GM12878 (cell line): ENCODE results near the gene ZNF366. TPM values are rescaled to one million over a fixed set of nuclear protein-coding genes. Genes with fewer than 3 reads are reported as not detected.
A peak's percentile ranks its signal among the peaks of the same experiment; 100 is the strongest.

Experiments used
- ATAC-seq: fragments of 200-7000 bp; cut with Tn5 transposase; 3 replicates; pipeline ENCODE4 v1.9.1; 2020; ENCODE audit warnings: mild to moderate bottlenecking, moderate library complexity
- BruUV-seq: library from RNA; stranded (reverse); fragments of 400-500 nt; replicated peaks from 2 replicates; lab custom pipeline; 2021; lab: Mats Ljungman, UMichigan
- CTCF ChIA-PET: fragments of 300-600 bp; sonication (Branson Sonifier 250); formaldehyde crosslinking; extraction: SDS; loops from one replicate; lab custom pipeline; 2021; ENCODE audit warnings: inconsistent platforms; lab: Yijun Ruan, JAX
- POLR2A ChIA-PET: fragments of 350-600 bp; formaldehyde crosslinking; extraction: SDS; loops from one replicate; lab custom pipeline; 2021; ENCODE audit warnings: inconsistent platforms; lab: Charles Lee
- RAD21 ChIA-PET: fragments of 300-600 bp; sonication (Branson Sonifier 250); formaldehyde crosslinking; loops from one replicate; lab custom pipeline; 2023; ENCODE audit warnings: antibody characterized with exemption; ENCODE audit not compliant: unreplicated experiment; lab: Charles Lee
- SMC1A ChIA-PET: fragments of 300-600 bp; sonication (Branson Sonifier 250); formaldehyde crosslinking; loops from one replicate; lab custom pipeline; 2023; ENCODE audit not compliant: unreplicated experiment, uncharacterized antibody; lab: Charles Lee
- DNase-seq: peaks from one replicate; pipeline ENCODE4 v3.0.0-alpha.2; 2011; ENCODE audit warnings: low read depth, low spot score
- FAIRE-seq: peaks from 3 replicates; lab custom pipeline; 2011; peaks lifted over from hg19 to GRCh38; lab: Jason Lieb, UNC
- H2AFZ ChIP-seq: 2 replicates; pipeline ENCODE4 v1.6.0; 2011; ENCODE audit warnings: low read depth, low read length, control low read depth; ENCODE audit not compliant: control insufficient read depth
- H3K27ac ChIP-seq: 2 replicates; pipeline ENCODE4 v1.5.1; 2011; ENCODE audit warnings: control low read depth; ENCODE audit not compliant: control insufficient read depth, insufficient read depth
- H3K27me3 ChIP-seq, 2 experiments: replicated peaks in 1 of 2; 2 replicates each; pipeline versions ENCODE4 v1.6.0 to v1.6.1; 2011; ENCODE audit warnings: low read length in 1 of 2; ENCODE audit not compliant: control insufficient read depth in 2 of 2, insufficient read depth in 2 of 2
- H3K36me3 ChIP-seq, 2 experiments: 2 replicates each; pipeline ENCODE4 v1.5.1; 2011; ENCODE audit warnings: low read length in 1 of 2; ENCODE audit not compliant: control insufficient read depth in 2 of 2, insufficient read depth in 2 of 2
- H3K4me1 ChIP-seq: 2 replicates; pipeline ENCODE4 v1.6.1; 2011; ENCODE audit warnings: mild to moderate bottlenecking, low read length, moderate library complexity, mixed read lengths; ENCODE audit not compliant: control insufficient read depth, insufficient read depth
- H3K4me2 ChIP-seq: 2 replicates; pipeline ENCODE4 v1.6.0; 2011; ENCODE audit warnings: control low read depth; ENCODE audit not compliant: control insufficient read depth, insufficient read depth
- H3K4me3 ChIP-seq: fragments of 200-600 bp; sonication (generic); 2 replicates; pipeline ENCODE4 v1.5.1; 2016
- H3K79me2 ChIP-seq: 2 replicates; pipeline ENCODE4 v1.6.0; 2011; ENCODE audit warnings: low read length; ENCODE audit not compliant: control insufficient read depth, insufficient read depth
- H3K9ac ChIP-seq: 2 replicates; pipeline ENCODE4 v1.8.0; 2011; ENCODE audit warnings: low read length, control low read depth, mixed read lengths; ENCODE audit not compliant: control insufficient read depth, insufficient read depth
- H3K9me3 ChIP-seq: replicated peaks from 3 replicates; pipeline ENCODE4 v1.5.1; 2011; ENCODE audit warnings: mild to moderate bottlenecking, low read length; ENCODE audit not compliant: control insufficient read depth, insufficient read depth
- H4K20me1 ChIP-seq: 2 replicates; pipeline ENCODE4 v1.6.0; 2011; ENCODE audit not compliant: control insufficient read depth, insufficient read depth
- DPF2 ChIP-seq: fragments of 450-650 bp; IDR thresholded peaks from 2 replicates; pipeline ENCODE4 v1.6.1; 2017; ENCODE audit warnings: mild to moderate bottlenecking
- EED ChIP-seq: sonication (generic); IDR thresholded peaks from 2 replicates; pipeline ENCODE4 v1.6.1; 2016; ENCODE audit warnings: antibody characterized with exemption, low read depth
- MEF2A ChIP-seq: IDR thresholded peaks from 2 replicates; pipeline ENCODE4 v1.6.1; 2011; ENCODE audit warnings: low read depth, mild to moderate bottlenecking, low read length, moderate library complexity; ENCODE audit not compliant: insufficient read depth
- RELB ChIP-seq: fragments of 450-650 bp; IDR thresholded peaks from 2 replicates; pipeline ENCODE4 v1.6.1; 2017; ENCODE audit warnings: low read depth, mild to moderate bottlenecking, moderate library complexity
- RUNX3 ChIP-seq: IDR thresholded peaks from 2 replicates; pipeline ENCODE4 v1.6.1; 2012; ENCODE audit warnings: low read length, inconsistent platforms
- SRF ChIP-seq, 2 experiments: IDR thresholded peaks; 2 replicates each; pipeline ENCODE4 v1.6.1; 2011; ENCODE audit warnings: low read depth in 2 of 2, low read length in 2 of 2, mild to moderate bottlenecking in 1 of 2, moderate library complexity in 1 of 2
- STAT1 ChIP-seq: fragments of 450-650 bp; conservative IDR thresholded peaks from 2 replicates; pipeline ENCODE4 v1.6.1; 2014; ENCODE audit warnings: antibody characterized with exemption, mild to moderate bottlenecking
- TCF3 ChIP-seq: IDR thresholded peaks from 2 replicates; pipeline ENCODE4 v1.6.1; 2012; ENCODE audit warnings: low read depth, mild to moderate bottlenecking, low read length, borderline replicate concordance; ENCODE audit not compliant: insufficient read depth
- TCF7 ChIP-seq: IDR thresholded peaks from 2 replicates; pipeline ENCODE4 v1.6.1; 2014; ENCODE audit warnings: antibody characterized with exemption, borderline replicate concordance
- ZNF622 ChIP-seq: fragments of 450-650 bp; IDR thresholded peaks from 2 replicates; pipeline ENCODE4 v1.6.1; 2017; ENCODE audit warnings: mild to moderate bottlenecking, inconsistent platforms
- WGBS: methylation state at CpG from one replicate; pipeline ENCODE4 v1.1.6; 2016; ENCODE audit warnings: low lambda C conversion rate; ENCODE audit not compliant: insufficient replicate concordance, insufficient coverage; ENCODE audit errors: missing lambda C conversion rate; 5-methylcytosine and 5-hydroxymethylcytosine counted together
- in situ Hi-C: fragments of 300-500 bp; cut with MboI; formaldehyde crosslinking; loops from 9 replicates; pipeline ENCODE4 v1.14.3; 2018; ENCODE audit warnings: mixed read lengths
- intact Hi-C: fragments of 100-400 bp; cut with micrococcal nuclease; formaldehyde crosslinking; loops from one replicate; pipeline ENCODE4 v1.14.2; 2022; ENCODE audit not compliant: unreplicated experiment
- polyA plus RNA-seq, 11 experiments: library from polyadenylated mRNA; depleted of rRNA in 4 of 11; unstranded in 6 of 11; stranded (reverse) in 5 of 11; fragments of >200 nt; fragmentation: Nextera tagmentation in 4 of 11; fragmentation: Illumina TruSeq in 1 of 11; extraction: Ambion mirVana in 4 of 11; extraction: Trizol in 1 of 11; gene quantifications; 1 replicate in 1 of 11; 2 replicates in 10 of 11; pipeline versions ENCODE4 v1.2.1 to v1.2.3, GENCODE V29; 2011 to 2016; ENCODE audit warnings: inconsistent platforms in 2 of 11, missing spikeins in 2 of 11, low read depth in 1 of 11
- total RNA-seq, 4 experiments: library from RNA; depleted of rRNA in 3 of 4; stranded (reverse); fragments of >200 nt in 3 of 4; fragmentation: Illumina TruSeq in 1 of 4; extraction: Trizol in 1 of 4; gene quantifications; 2 replicates each; pipeline versions ENCODE4 v1.2.1 to v1.2.3, GENCODE V29; 2013 to 2021

The ZNF366 gene
- total and polyA plus RNA-seq, 10 of the 15 experiments (the other 5 are each of a cell fraction or from before 2014, with no cell fraction given): 0.01 to 0.18 (median 0.04) TPM; not detected in 6

- peak; percentile 86 for TF ChIP-seq DPF2
- peak; percentile 66 for TF ChIP-seq RUNX3
- TF ChIP-seq TCF3: no peak
- TF ChIP-seq EED: 0 out of 2 replicates have a peak, but pooled peaks have one; percentile 26
- ATAC-seq (peak; percentile 28), FAIRE-seq (peak; percentile 41), DNase-seq (no peak)
- ChIA-PET SMC1A (interaction anchor here (0.7 to 8.6 kb wide), 12 partner anchors 9 to 82 kb away, joined by 3 to 70 read pairs (median 3); partner anchors contain the start of gene ZNF366), RAD21 (interaction anchor here (0.7 to 4.0 kb wide), 11 partner anchors 8 to 82 kb away, joined by 3 to 24 read pairs (median 4); no protein-coding TSS in a partner anchor), CTCF (interaction anchor here (1.0 to 2.5 kb wide), 5 partner anchors 11 to 46 kb away, joined by 3 to 11 read pairs (median 3); no protein-coding TSS in a partner anchor), POLR2A (interaction anchor here (0.8 to 4.6 kb wide), 4 partner anchors 10 to 32 kb away, joined by 4 to 34 read pairs (median 5); no protein-coding TSS in a partner anchor)
- Histone ChIP-seq H4K20me1 (no peaks in the 10 kb centered on the region), H3K27ac (0 out of 2 replicates have a peak overlapping the region, but pooled peaks have one; percentile 30), H3K9me3 (no peaks in the 10 kb centered on the region), H2AFZ (no peak overlapping the region), H3K36me3 (no peaks in the 10 kb centered on the region), H3K4me1 (peaks cover 41% of the 10 kb centered on the region), H3K79me2 (no peaks in the 10 kb centered on the region), H3K27me3 (no peaks in the 10 kb centered on the region), H3K9ac (no peak overlapping the region), H3K4me2 (no peak overlapping the region; the same call in 1 of the 2 replicates), H3K4me3 (no peak overlapping the region)
- in situ Hi-C loops (no loop called here), intact Hi-C loops (loop anchor here (2.0 kb wide), 1 partner anchor 18 kb away; no protein-coding TSS in a partner anchor)
- WGBS: 91% methylated on average over 4 of the region's 4 CpGs
- BruUV-seq: no TSS peak
Observed at GRCh38 chr5:72441094-72441723, 66.0 kb downstream of the ZNF366 start.

- FAIRE-seq (no peak), DNase-seq (no peak), ATAC-seq (peak; percentile 78)
- peaks cover 41% of the 10 kb centered on the region for H3K4me1 ChIP-seq
- in situ Hi-C loops (no loop called here), intact Hi-C loops (loop anchor here (2.0 kb wide), 1 partner anchor 19 kb away; no protein-coding TSS in a partner anchor)
- H4K20me1 ChIP-seq: no peaks in the 10 kb centered on the region
- ChIA-PET POLR2A (interaction anchor here (1.2 to 4.6 kb wide), 3 partner anchors 11 to 19 kb away, joined by 3 to 34 read pairs (median 5); no protein-coding TSS in a partner anchor), SMC1A (interaction anchor here (0.7 to 8.6 kb wide), 13 partner anchors 10 to 83 kb away, joined by 3 to 70 read pairs (median 5); no protein-coding TSS in a partner anchor), RAD21 (interaction anchor here (0.9 to 4.0 kb wide), 10 partner anchors 8 to 83 kb away, joined by 3 to 24 read pairs (median 5); no protein-coding TSS in a partner anchor), CTCF (interaction anchor here (0.7 to 2.5 kb wide), 7 partner anchors 9 to 84 kb away, joined by 3 to 11 read pairs (median 3); no protein-coding TSS in a partner anchor)
- no TSS peak for BruUV-seq
- H3K9me3 ChIP-seq: no peaks in the 10 kb centered on the region
- H3K9ac ChIP-seq: no peak overlapping the region
- H2AFZ ChIP-seq: no peak overlapping the region
- H3K27ac ChIP-seq: peak overlapping the region; percentile 30
- no peaks in the 10 kb centered on the region for H3K36me3 ChIP-seq
- H3K4me3 ChIP-seq: no peak overlapping the region
- WGBS: 0% methylated on average over 1 of the region's 1 CpG
- no peaks in the 10 kb centered on the region for H3K79me2 ChIP-seq
- peak overlapping the region; percentile 57 for H3K4me2 ChIP-seq
- no peaks in the 10 kb centered on the region for H3K27me3 ChIP-seq
- TF ChIP-seq EED (peak; percentile 52), SRF (IDR thresholded peaks at IDR 0.05; ENCODE audit: low read depth in 2 of 2, low read length in 2 of 2) (no peak), ZNF622 (no peak), MEF2A (0 out of 2 replicates have a peak, but pooled peaks have one; percentile 31), RUNX3 (peak; percentile 59), RELB (peak; percentile 70), STAT1 (no peak), TCF7 (no peak)
Observed at GRCh38 chr5:72440207-72440638, 67.0 kb downstream of the ZNF366 start.
